ENCODE results near the gene RPS29.
A peak's percentile ranks its signal among the peaks of the same experiment; 100 is the strongest.
"Not testable (repeated sequence)": the region's sequence is repeated elsewhere in the genome, so short reads cannot be mapped to it uniquely, and the experiment has no call there.

RPS29 gene

GRCh38 chr14:49586673-49587460, 687 bp upstream of the RPS29 start:
- Mint-ChIP-seq H3K27ac (ENCODE audit: low read depth) (peak overlapping the region; percentile 100), H3K4me1 (peaks cover 40% of the 10 kb centered on the region), H3K9me3 (no peaks in the 10 kb centered on the region), H3K36me3 (ENCODE audit: insufficient read depth) (peaks cover 48% of the 10 kb centered on the region), H3K4me3 (peak overlapping the region; percentile 96), H3K27me3 (no peaks in the 10 kb centered on the region)
- DNase-seq (ENCODE audit: low spot score in 2 of 2) (peak; percentile 44 to 53), ATAC-seq (replicated peaks; ENCODE audit: extremely low read depth, poor library complexity, severe bottlenecking) (peak; percentile 34)

GRCh38 chr14:49584981-49585640, 1.1 kb downstream of the RPS29 start:
- not testable (repeated sequence) for H3K27me3 Mint-ChIP-seq; H3K9me3 Mint-ChIP-seq; ATAC-seq (replicated peaks; ENCODE audit: extremely low read depth, poor library complexity, severe bottlenecking); DNase-seq (ENCODE audit: low spot score in 2 of 2)
- peak overlapping the region; percentile 96 for H3K4me3 Mint-ChIP-seq
- peaks cover 56% of the 10 kb centered on the region for H3K36me3 Mint-ChIP-seq (ENCODE audit: insufficient read depth)
- H3K27ac Mint-ChIP-seq (ENCODE audit: low read depth), result peak overlapping the region; percentile 100
- H3K4me1 Mint-ChIP-seq, result peaks cover 53% of the 10 kb centered on the region

GRCh38 chr14:49584058-49584457, 2.1 kb downstream of the RPS29 start:
- H3K27me3 Mint-ChIP-seq, result no peaks in the 10 kb centered on the region
- DNase-seq (ENCODE audit: low spot score in 2 of 2), result no peak
- peaks cover 57% of the 10 kb centered on the region for H3K4me1 Mint-ChIP-seq

GRCh38 chr14:49583629-49584028, 2.6 kb downstream of the RPS29 start:
- no peaks in the 10 kb centered on the region for H3K9me3 Mint-ChIP-seq
- ATAC-seq (replicated peaks; ENCODE audit: extremely low read depth, poor library complexity, severe bottlenecking) (no peak), DNase-seq (ENCODE audit: low spot score in 2 of 2) (no peak)
- peaks cover 58% of the 10 kb centered on the region for H3K36me3 Mint-ChIP-seq (ENCODE audit: insufficient read depth)
- H3K27ac Mint-ChIP-seq (ENCODE audit: low read depth), result peak overlapping the region; percentile 100
- H3K27me3 Mint-ChIP-seq, result no peaks in the 10 kb centered on the region
- H3K4me1 Mint-ChIP-seq, result peaks cover 57% of the 10 kb centered on the region
- peak overlapping the region; percentile 96 for H3K4me3 Mint-ChIP-seq

More at GRCh38 chr14:49584058-49584457, 2.1 kb downstream of the RPS29 start:
- Mint-ChIP-seq H3K9me3 (no peaks in the 10 kb centered on the region), H3K4me3 (peak overlapping the region; percentile 96), H3K27ac (ENCODE audit: low read depth) (peak overlapping the region; percentile 100), H3K36me3 (ENCODE audit: insufficient read depth) (peaks cover 58% of the 10 kb centered on the region)
- ATAC-seq (replicated peaks; ENCODE audit: extremely low read depth, poor library complexity, severe bottlenecking), result no peak

GRCh38 chr14:49582113-49582977, 3.8 kb downstream of the RPS29 start:
- peak overlapping the region; percentile 39 for H3K27ac Mint-ChIP-seq (ENCODE audit: low read depth)
- peak overlapping the region; percentile 19 for H3K4me3 Mint-ChIP-seq
- H3K27me3 Mint-ChIP-seq, result no peaks in the 10 kb centered on the region
- H3K4me1 Mint-ChIP-seq, result peaks cover 64% of the 10 kb centered on the region
- ATAC-seq (replicated peaks; ENCODE audit: extremely low read depth, poor library complexity, severe bottlenecking) (no peak), DNase-seq (ENCODE audit: low spot score in 2 of 2) (no peak)
- no peaks in the 10 kb centered on the region for H3K9me3 Mint-ChIP-seq
- peaks cover 60% of the 10 kb centered on the region for H3K36me3 Mint-ChIP-seq (ENCODE audit: insufficient read depth)

GRCh38 chr14:49581209-49582112, 4.7 kb downstream of the RPS29 start:
- Mint-ChIP-seq H3K36me3 (ENCODE audit: insufficient read depth) (peaks cover 58% of the 10 kb centered on the region), H3K9me3 (no peaks in the 10 kb centered on the region), H3K27me3 (no peaks in the 10 kb centered on the region), H3K27ac (ENCODE audit: low read depth) (peak overlapping the region; percentile 39), H3K4me3 (peak overlapping the region; percentile 19), H3K4me1 (peaks cover 62% of the 10 kb centered on the region)
- ATAC-seq (replicated peaks; ENCODE audit: extremely low read depth, poor library complexity, severe bottlenecking), result no peak
- DNase-seq (ENCODE audit: low spot score in 2 of 2), result no peak

- DNase-seq (ENCODE audit: low spot score in 2 of 2) (no peak), ATAC-seq (replicated peaks; ENCODE audit: extremely low read depth, poor library complexity, severe bottlenecking) (no peak)
- Mint-ChIP-seq H3K9me3 (no peaks in the 10 kb centered on the region), H3K36me3 (ENCODE audit: insufficient read depth) (peaks cover 47% of the 10 kb centered on the region), H3K27me3 (no peaks in the 10 kb centered on the region), H3K27ac (ENCODE audit: low read depth) (peak overlapping the region; percentile 1), H3K4me1 (peaks cover 46% of the 10 kb centered on the region), H3K4me3 (no peak overlapping the region)
Measured at GRCh38 chr14:49579841-49580240, 6.3 kb downstream of the RPS29 start.

- Mint-ChIP-seq H3K27ac (ENCODE audit: low read depth) (no peak overlapping the region), H3K27me3 (no peaks in the 10 kb centered on the region), H3K36me3 (ENCODE audit: insufficient read depth) (peaks cover 38% of the 10 kb centered on the region), H3K4me3 (no peak overlapping the region), H3K9me3 (no peaks in the 10 kb centered on the region), H3K4me1 (peaks cover 36% of the 10 kb centered on the region)
- DNase-seq (ENCODE audit: low spot score in 2 of 2) (no peak), ATAC-seq (replicated peaks; ENCODE audit: extremely low read depth, poor library complexity, severe bottlenecking) (no peak)
Measured at GRCh38 chr14:49578141-49578540, 8.0 kb downstream of the RPS29 start.

GRCh38 chr14:49574038-49574437, 12.1 kb downstream of the RPS29 start:
- Mint-ChIP-seq H3K27me3 (no peaks in the 10 kb centered on the region), H3K27ac (ENCODE audit: low read depth) (no peak overlapping the region), H3K36me3 (ENCODE audit: insufficient read depth) (peaks cover 16% of the 10 kb centered on the region), H3K4me1 (peaks cover 8% of the 10 kb centered on the region), H3K4me3 (no peak overlapping the region), H3K9me3 (no peaks in the 10 kb centered on the region)
- DNase-seq (ENCODE audit: low spot score in 2 of 2) (no peak), ATAC-seq (replicated peaks; ENCODE audit: extremely low read depth, poor library complexity, severe bottlenecking) (no peak)

- Mint-ChIP-seq H3K27me3 (no peaks in the 10 kb centered on the region), H3K9me3 (no peaks in the 10 kb centered on the region), H3K4me3 (no peak overlapping the region), H3K27ac (ENCODE audit: low read depth) (no peak overlapping the region), H3K4me1 (no peaks in the 10 kb centered on the region), H3K36me3 (ENCODE audit: insufficient read depth) (peaks cover 2% of the 10 kb centered on the region)
- ATAC-seq (replicated peaks; ENCODE audit: extremely low read depth, poor library complexity, severe bottlenecking) (no peak), DNase-seq (ENCODE audit: low spot score in 2 of 2) (no peak)
Measured at GRCh38 chr14:49569281-49569680, 16.9 kb downstream of the RPS29 start.

- Mint-ChIP-seq H3K36me3 (ENCODE audit: insufficient read depth) (peaks cover 3% of the 10 kb centered on the region), H3K27me3 (peaks cover 11% of the 10 kb centered on the region), H3K27ac (ENCODE audit: low read depth) (no peak overlapping the region), H3K9me3 (no peaks in the 10 kb centered on the region), H3K4me1 (no peaks in the 10 kb centered on the region), H3K4me3 (no peak overlapping the region)
- no peak for ATAC-seq (replicated peaks; ENCODE audit: extremely low read depth, poor library complexity, severe bottlenecking)
- no peak for DNase-seq (ENCODE audit: low spot score in 2 of 2)
Measured at GRCh38 chr14:49566714-49567113, 19.5 kb downstream of the RPS29 start.
